SK-N-SH treated with all-trans-retinoic acid at 6 μM for 48 hours (cell line): ENCODE measurements around the gene POU4F3.

Source experiments
- ATAC-seq: fragments of 200-7000 bp; cut with Tn5 transposase; 3 replicates; pipeline ENCODE4 v1.9.1; 2020; ENCODE audit warnings: mild to moderate bottlenecking, moderate library complexity
- ARNTL ChIP-seq: fragments of 450-650 bp; formaldehyde crosslinking; IDR thresholded peaks from 2 replicates; pipeline ENCODE4 v1.5.0; 2020; ENCODE audit warnings: low read depth, mild to moderate bottlenecking, moderate library complexity, borderline replicate concordance
- BACH2 ChIP-seq: fragments of 250-450 bp; sonication (Bioruptor Pico); IDR thresholded peaks from 2 replicates; pipeline ENCODE4 v1.9.0; 2021; ENCODE audit warnings: mild to moderate bottlenecking, borderline replicate concordance
- CSDC2 ChIP-seq: fragments of 250-450 bp; sonication (Bioruptor Pico); IDR thresholded peaks from 2 replicates; pipeline ENCODE4 v1.5.0; 2020; ENCODE audit warnings: mild to moderate bottlenecking, moderate library complexity
- ESRRG ChIP-seq: fragments of 250-450 bp; sonication (Bioruptor Pico); IDR thresholded peaks from 2 replicates; pipeline ENCODE4 v1.6.1; 2021; ENCODE audit warnings: mild to moderate bottlenecking
- GLIS3 ChIP-seq: fragments of 250-450 bp; sonication (Bioruptor Pico); IDR thresholded peaks from 2 replicates; pipeline ENCODE4 v1.5.0; 2020; ENCODE audit warnings: mild to moderate bottlenecking, moderate library complexity
- ISL1 ChIP-seq: fragments of 250-450 bp; sonication (Bioruptor Pico); IDR thresholded peaks from 2 replicates; pipeline ENCODE4 v2.1.2; 2022; ENCODE audit warnings: mild to moderate bottlenecking, moderate library complexity
- OSR1 ChIP-seq: fragments of 250-450 bp; sonication (Bioruptor Pico); IDR thresholded peaks from 2 replicates; pipeline ENCODE4 v1.8.0; 2022; ENCODE audit warnings: moderate library complexity, mild to moderate bottlenecking, inconsistent platforms
- PPARA ChIP-seq: fragments of 250-450 bp; sonication (Bioruptor Pico); IDR thresholded peaks from 2 replicates; pipeline ENCODE4 v1.5.0; 2020; ENCODE audit warnings: mild to moderate bottlenecking, borderline replicate concordance
- RARB ChIP-seq: fragments of 250-450 bp; sonication (Bioruptor Pico); IDR thresholded peaks from 2 replicates; pipeline ENCODE4 v1.8.0; 2021; ENCODE audit warnings: mild to moderate bottlenecking, moderate library complexity
- SNAI2 ChIP-seq: fragments of 250-450 bp; sonication (Bioruptor Pico); IDR thresholded peaks from 2 replicates; pipeline ENCODE4 v1.5.0; 2020; ENCODE audit warnings: mild to moderate bottlenecking, moderate library complexity
- TCF4 ChIP-seq: fragments of 250-450 bp; sonication (Bioruptor Pico); IDR thresholded peaks from 2 replicates; pipeline ENCODE4 v1.8.0; 2021; ENCODE audit warnings: mild to moderate bottlenecking, moderate library complexity, borderline replicate concordance
- ZC3H10 ChIP-seq: fragments of 250-450 bp; sonication (Bioruptor Pico); IDR thresholded peaks from 2 replicates; pipeline ENCODE4 v1.5.1; 2021; ENCODE audit warnings: mild to moderate bottlenecking, moderate library complexity
- ZFP3 ChIP-seq: fragments of 250-450 bp; sonication (Bioruptor Pico); IDR thresholded peaks from 2 replicates; pipeline ENCODE4 v1.5.0; 2020; ENCODE audit warnings: mild to moderate bottlenecking, moderate library complexity
- ZFP30 ChIP-seq: fragments of 450-650 bp; formaldehyde crosslinking; IDR thresholded peaks from 2 replicates; pipeline ENCODE4 v1.5.0; 2022; ENCODE audit warnings: mild to moderate bottlenecking, moderate library complexity
- ZNF565 ChIP-seq: fragments of 450-650 bp; formaldehyde crosslinking; conservative IDR thresholded peaks from 2 replicates; pipeline ENCODE4 v1.5.0; 2020; ENCODE audit warnings: low read depth, mild to moderate bottlenecking, moderate library complexity
- ZNF8 ChIP-seq: fragments of 450-650 bp; formaldehyde crosslinking; IDR thresholded peaks from 2 replicates; pipeline ENCODE4 v1.5.0; 2020; ENCODE audit warnings: mild to moderate bottlenecking, moderate library complexity
- TF ChIP-seq, protein P1 (sequence below): fragments of 250-450 bp; sonication (Bioruptor Pico); IDR thresholded peaks from 2 replicates; pipeline ENCODE4 v1.5.1; 2021; ENCODE audit warnings: mild to moderate bottlenecking, moderate library complexity
- TF ChIP-seq, protein P2 (sequence below): fragments of 250-450 bp; sonication (Bioruptor Pico); IDR thresholded peaks from 2 replicates; pipeline ENCODE4 v1.8.0; 2020; ENCODE audit warnings: mild to moderate bottlenecking, moderate library complexity, borderline replicate concordance
- TF ChIP-seq, protein P3 (sequence below): fragments of 250-450 bp; sonication (Bioruptor Pico); IDR thresholded peaks from 2 replicates; pipeline ENCODE4 v1.5.1; 2020; ENCODE audit warnings: low read depth, mild to moderate bottlenecking, moderate library complexity
- TF ChIP-seq, protein P4 (sequence below): fragments of 250-450 bp; sonication (Bioruptor Pico); IDR thresholded peaks from 2 replicates; pipeline ENCODE4 v1.5.0; 2020; ENCODE audit warnings: mild to moderate bottlenecking, moderate library complexity
- TF ChIP-seq, protein P5 (sequence below): fragments of 250-450 bp; sonication (Bioruptor Pico); IDR thresholded peaks from 2 replicates; pipeline ENCODE4 v1.8.0; 2021; ENCODE audit warnings: low read depth, mild to moderate bottlenecking, moderate library complexity, borderline replicate concordance

POU4F3 gene

DNA sequence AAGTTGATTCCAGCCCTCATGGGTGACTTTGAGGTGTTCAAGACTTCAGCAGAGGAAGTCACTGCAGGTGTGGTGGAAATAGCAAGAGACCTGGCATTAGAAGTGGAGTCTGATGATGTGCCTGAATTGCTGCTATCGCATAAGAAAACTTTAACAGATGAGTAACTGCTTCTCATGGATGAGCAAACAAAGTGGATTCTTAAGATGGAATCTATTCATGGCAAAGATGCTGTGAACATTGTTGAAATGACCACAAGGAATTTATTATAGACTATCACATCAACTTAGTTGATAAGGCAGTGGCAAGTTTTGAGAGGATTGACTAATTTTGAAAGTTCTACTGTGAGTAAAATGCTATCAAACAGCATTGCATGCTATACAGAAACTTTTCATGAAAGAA lies 17.1 kb upstream of the POU4F3 start:
- no peak for ATAC-seq
- TF ChIP-seq ARNTL (no peak), ZNF8 (no peak), ZNF565 (CRISPR knock-in tag) (no peak), ZFP3 (CRISPR knock-in tag) (no peak), GLIS3 (no peak), OSR1 (CRISPR knock-in tag) (no peak), ZC3H10 (CRISPR knock-in tag) (no peak), PPARA (CRISPR knock-in tag) (no peak), ESRRG (CRISPR knock-in tag) (no peak)
- TF ChIP-seq, protein P1, sequence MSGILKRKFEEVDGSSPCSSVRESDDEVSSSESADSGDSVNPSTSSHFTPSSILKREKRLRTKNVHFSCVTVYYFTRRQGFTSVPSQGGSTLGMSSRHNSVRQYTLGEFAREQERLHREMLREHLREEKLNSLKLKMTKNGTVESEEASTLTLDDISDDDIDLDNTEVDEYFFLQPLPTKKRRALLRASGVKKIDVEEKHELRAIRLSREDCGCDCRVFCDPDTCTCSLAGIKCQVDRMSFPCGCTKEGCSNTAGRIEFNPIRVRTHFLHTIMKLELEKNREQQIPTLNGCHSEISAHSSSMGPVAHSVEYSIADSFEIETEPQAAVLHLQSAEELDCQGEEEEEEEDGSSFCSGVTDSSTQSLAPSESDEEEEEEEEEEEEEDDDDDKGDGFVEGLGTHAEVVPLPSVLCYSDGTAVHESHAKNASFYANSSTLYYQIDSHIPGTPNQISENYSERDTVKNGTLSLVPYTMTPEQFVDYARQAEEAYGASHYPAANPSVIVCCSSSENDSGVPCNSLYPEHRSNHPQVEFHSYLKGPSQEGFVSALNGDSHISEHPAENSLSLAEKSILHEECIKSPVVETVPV (CRISPR knock-in tag), result no peak
- TF ChIP-seq, protein P2, sequence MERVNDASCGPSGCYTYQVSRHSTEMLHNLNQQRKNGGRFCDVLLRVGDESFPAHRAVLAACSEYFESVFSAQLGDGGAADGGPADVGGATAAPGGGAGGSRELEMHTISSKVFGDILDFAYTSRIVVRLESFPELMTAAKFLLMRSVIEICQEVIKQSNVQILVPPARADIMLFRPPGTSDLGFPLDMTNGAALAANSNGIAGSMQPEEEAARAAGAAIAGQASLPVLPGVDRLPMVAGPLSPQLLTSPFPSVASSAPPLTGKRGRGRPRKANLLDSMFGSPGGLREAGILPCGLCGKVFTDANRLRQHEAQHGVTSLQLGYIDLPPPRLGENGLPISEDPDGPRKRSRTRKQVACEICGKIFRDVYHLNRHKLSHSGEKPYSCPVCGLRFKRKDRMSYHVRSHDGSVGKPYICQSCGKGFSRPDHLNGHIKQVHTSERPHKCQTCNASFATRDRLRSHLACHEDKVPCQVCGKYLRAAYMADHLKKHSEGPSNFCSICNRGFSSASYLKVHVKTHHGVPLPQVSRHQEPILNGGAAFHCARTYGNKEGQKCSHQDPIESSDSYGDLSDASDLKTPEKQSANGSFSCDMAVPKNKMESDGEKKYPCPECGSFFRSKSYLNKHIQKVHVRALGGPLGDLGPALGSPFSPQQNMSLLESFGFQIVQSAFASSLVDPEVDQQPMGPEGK (CRISPR knock-in tag), result no peak

DNA sequence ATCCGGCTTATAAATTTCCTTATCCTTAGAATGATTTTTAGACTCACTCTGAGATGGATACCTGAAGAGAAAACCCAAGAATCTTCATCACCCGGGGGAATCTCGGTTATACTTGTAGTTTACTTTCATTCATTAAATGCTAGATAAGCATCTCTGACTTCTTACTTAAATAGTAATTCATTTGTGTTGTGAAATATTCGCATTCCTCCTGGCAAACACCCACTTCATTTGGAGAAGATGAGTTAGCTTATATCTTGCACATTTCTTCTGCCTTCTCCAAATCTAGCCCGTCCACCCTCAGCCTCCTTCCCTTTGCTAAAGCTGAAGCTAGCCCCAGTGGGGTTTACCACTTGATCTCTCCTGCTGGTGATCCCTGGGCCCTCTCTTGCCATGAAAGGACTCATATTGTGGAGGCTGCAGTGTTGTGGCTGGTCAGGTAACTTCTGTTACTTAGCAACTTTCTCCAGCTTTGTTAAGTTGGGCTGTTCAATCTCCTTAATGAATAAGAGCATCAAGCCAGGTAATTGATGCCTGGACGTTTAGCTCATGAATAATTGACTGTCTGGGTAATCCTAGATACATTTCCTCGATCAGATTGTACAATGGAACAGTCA lies 11.3 kb upstream of the POU4F3 start:
- no peak for ATAC-seq
- TF ChIP-seq ZFP30 (CRISPR knock-in tag) (no peak), GLIS3 (no peak), SNAI2 (CRISPR knock-in tag) (no peak), ESRRG (CRISPR knock-in tag) (no peak), ZNF565 (CRISPR knock-in tag) (no peak), ZNF8 (no peak), OSR1 (CRISPR knock-in tag) (no peak), TCF4 (CRISPR knock-in tag) (no peak), ARNTL (no peak), RARB (CRISPR knock-in tag) (no peak)
- TF ChIP-seq, protein P3, sequence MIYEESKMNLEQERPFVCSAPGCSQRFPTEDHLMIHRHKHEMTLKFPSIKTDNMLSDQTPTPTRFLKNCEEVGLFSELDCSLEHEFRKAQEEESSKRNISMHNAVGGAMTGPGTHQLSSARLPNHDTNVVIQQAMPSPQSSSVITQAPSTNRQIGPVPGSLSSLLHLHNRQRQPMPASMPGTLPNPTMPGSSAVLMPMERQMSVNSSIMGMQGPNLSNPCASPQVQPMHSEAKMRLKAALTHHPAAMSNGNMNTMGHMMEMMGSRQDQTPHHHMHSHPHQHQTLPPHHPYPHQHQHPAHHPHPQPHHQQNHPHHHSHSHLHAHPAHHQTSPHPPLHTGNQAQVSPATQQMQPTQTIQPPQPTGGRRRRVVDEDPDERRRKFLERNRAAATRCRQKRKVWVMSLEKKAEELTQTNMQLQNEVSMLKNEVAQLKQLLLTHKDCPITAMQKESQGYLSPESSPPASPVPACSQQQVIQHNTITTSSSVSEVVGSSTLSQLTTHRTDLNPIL (CRISPR knock-in tag), result no peak
- TF ChIP-seq, protein P4, sequence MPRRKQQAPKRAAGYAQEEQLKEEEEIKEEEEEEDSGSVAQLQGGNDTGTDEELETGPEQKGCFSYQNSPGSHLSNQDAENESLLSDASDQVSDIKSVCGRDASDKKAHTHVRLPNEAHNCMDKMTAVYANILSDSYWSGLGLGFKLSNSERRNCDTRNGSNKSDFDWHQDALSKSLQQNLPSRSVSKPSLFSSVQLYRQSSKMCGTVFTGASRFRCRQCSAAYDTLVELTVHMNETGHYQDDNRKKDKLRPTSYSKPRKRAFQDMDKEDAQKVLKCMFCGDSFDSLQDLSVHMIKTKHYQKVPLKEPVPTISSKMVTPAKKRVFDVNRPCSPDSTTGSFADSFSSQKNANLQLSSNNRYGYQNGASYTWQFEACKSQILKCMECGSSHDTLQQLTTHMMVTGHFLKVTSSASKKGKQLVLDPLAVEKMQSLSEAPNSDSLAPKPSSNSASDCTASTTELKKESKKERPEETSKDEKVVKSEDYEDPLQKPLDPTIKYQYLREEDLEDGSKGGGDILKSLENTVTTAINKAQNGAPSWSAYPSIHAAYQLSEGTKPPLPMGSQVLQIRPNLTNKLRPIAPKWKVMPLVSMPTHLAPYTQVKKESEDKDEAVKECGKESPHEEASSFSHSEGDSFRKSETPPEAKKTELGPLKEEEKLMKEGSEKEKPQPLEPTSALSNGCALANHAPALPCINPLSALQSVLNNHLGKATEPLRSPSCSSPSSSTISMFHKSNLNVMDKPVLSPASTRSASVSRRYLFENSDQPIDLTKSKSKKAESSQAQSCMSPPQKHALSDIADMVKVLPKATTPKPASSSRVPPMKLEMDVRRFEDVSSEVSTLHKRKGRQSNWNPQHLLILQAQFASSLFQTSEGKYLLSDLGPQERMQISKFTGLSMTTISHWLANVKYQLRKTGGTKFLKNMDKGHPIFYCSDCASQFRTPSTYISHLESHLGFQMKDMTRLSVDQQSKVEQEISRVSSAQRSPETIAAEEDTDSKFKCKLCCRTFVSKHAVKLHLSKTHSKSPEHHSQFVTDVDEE (CRISPR knock-in tag), result no peak

DNA sequence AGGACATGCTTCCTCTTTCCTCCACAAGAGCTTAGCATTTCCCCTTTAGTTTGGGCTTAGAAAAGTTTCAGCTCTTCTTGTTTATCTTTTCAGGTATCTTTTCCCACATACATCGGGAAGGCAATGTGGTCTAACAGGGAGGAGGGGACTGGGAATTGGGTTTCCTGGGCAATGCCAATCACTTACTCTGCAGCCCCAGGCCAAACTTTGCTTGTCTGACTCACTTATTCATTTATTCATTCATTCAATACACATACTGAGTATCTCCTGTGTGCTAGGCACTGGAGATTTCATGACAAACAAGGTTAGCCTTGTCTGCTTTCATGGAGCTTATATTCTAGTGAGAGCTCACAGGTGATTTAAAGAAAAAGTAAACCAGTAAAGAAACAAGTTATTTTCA lies 10.7 kb upstream of the POU4F3 start:
- no peak for ATAC-seq
- TF ChIP-seq OSR1 (CRISPR knock-in tag) (no peak), CSDC2 (CRISPR knock-in tag) (no peak), BACH2 (no peak), ZFP3 (CRISPR knock-in tag) (no peak), ZC3H10 (CRISPR knock-in tag) (no peak), ZNF565 (CRISPR knock-in tag) (no peak), ISL1 (no peak), SNAI2 (CRISPR knock-in tag) (no peak), GLIS3 (no peak), ARNTL (no peak), TCF4 (CRISPR knock-in tag) (no peak), ZFP30 (CRISPR knock-in tag) (no peak), PPARA (CRISPR knock-in tag) (no peak)
- TF ChIP-seq, protein P4 (CRISPR knock-in tag), result no peak
- TF ChIP-seq, protein P5, sequence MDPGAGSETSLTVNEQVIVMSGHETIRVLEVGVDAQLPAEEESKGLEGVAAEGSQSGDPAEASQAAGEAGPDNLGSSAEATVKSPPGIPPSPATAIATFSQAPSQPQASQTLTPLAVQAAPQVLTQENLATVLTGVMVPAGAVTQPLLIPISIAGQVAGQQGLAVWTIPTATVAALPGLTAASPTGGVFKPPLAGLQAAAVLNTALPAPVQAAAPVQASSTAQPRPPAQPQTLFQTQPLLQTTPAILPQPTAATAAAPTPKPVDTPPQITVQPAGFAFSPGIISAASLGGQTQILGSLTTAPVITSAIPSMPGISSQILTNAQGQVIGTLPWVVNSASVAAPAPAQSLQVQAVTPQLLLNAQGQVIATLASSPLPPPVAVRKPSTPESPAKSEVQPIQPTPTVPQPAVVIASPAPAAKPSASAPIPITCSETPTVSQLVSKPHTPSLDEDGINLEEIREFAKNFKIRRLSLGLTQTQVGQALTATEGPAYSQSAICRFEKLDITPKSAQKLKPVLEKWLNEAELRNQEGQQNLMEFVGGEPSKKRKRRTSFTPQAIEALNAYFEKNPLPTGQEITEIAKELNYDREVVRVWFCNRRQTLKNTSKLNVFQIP, result no peak
- TF ChIP-seq, protein P2 (CRISPR knock-in tag), result no peak
